PFSK-1 (cell line): ENCODE data around the gene PRDM11.

ENCODE experiments used
- POLR2AphosphoS5 ChIP-seq: IDR thresholded peaks from 2 replicates; pipeline ENCODE4 v1.6.1; 2012; ENCODE audit warnings: low read depth, mild to moderate bottlenecking, control low read depth, low read length, moderate library complexity
- SIN3A ChIP-seq: IDR thresholded peaks from 2 replicates; pipeline ENCODE4 v1.6.1; 2012; ENCODE audit warnings: mild to moderate bottlenecking, low read length, moderate library complexity, borderline replicate concordance; ENCODE audit not compliant: insufficient read depth
- TAF1 ChIP-seq: IDR thresholded peaks from 2 replicates; pipeline ENCODE4 v1.6.1; 2012; ENCODE audit warnings: low read length, control low read depth, borderline replicate concordance; ENCODE audit not compliant: insufficient read depth

- no peak for TF ChIP-seq SIN3A
- TF ChIP-seq TAF1: no peak
- no peak for TF ChIP-seq POLR2AphosphoS5
Measured at GRCh38 chr11:45279645-45280044, 133.2 kb downstream of the PRDM11 start.
